ENCODE measurements around the gene PDXP. TPM values are rescaled to one million over a fixed set of nuclear protein-coding genes. Genes with fewer than 3 reads are reported as not detected.

The PDXP gene
- total RNA-seq, 1 donor from 2014 or later: 41.9 TPM

DNA sequence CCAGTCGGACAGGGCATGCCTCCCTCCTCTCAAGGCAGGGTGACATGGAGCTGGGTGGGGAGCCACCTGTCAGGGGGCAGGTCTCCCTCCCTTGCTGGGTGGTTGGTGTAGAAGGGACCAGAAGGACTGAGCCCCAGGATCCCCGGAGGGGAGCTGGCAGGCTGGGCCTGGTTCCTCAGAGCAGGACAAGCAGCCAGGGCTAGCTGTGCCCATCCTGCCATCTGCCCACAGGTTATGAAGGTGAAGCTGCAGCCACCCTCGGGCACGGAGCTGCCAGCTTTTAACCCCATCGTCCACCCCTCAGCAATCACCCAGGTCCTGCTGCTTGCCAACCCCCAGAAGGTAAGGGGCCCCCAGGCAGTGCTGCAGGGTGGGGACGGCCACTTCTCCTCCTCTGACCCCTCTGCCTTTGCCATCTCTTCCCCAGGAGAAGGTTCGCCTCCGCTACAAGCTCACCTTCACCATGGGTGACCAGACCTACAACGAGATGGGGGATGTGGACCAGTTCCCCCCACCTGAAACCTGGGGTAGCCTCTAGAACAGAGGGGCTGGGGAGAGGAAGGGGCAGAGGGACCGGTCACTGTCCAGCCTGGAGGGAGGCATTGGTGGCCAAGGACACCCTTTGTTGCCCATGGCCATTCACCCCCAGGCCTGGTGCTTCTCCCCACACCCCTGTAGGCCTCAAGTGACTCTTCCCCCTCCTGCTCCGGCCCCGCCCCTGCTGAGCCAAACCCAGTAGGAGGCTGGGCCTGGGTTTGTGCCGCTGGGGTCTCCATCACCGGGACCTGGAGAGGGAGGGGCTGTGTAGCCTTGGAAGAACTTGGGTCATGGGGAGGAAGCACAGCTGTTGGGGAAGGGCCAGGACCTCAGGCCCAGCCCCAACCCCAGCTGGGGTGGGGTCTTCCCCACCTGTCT lies 26.1 kb upstream of the PDXP start:
- Mint-ChIP-seq H3K36me3 (ENCODE audit: low read depth) (peaks cover 8% of the 10 kb centered on the region), H3K27me3 (ENCODE audit: low read depth) (no peaks in the 10 kb centered on the region), H3K27ac (peak overlapping the region; percentile 89), H3K4me1 (ENCODE audit: low read depth) (peaks cover 34% of the 10 kb centered on the region), H3K4me3 (ENCODE audit: low read depth) (no peak overlapping the region), H3K9me3 (no peaks in the 10 kb centered on the region)
- intact Hi-C loops (cut with micrococcal nuclease): no loop called here
- DNase-seq (ENCODE audit: low spot score): no peak

DNA sequence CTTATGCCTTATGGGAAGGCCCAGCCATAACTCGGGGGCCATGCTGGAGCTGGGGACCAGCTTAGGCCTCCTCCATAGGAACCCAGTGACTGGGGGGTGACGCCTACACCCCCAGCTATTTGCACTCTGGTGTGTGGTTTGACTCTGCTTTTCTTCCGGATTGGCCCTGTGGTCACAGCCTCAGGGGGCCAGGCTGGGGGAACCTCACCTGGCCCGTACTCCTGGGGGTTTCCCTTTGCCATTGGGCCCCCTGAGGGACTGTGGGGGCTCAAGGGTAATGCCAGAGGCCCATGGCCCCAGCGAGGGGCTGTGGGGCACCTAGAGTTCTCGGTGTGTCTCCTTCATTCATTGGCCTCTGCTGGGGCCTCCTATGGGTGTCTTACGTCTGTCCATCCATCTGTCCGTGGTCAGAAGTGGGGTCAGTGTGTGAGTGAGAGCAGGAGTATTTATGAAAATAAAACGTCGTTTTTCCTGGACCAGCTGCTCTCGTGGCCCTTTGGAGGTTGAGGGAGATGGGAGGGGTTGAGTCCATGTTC lies 25.4 kb upstream of the PDXP start:
- intact Hi-C loops (cut with micrococcal nuclease): no loop called here
- Mint-ChIP-seq H3K27me3 (ENCODE audit: low read depth) (no peaks in the 10 kb centered on the region), H3K4me3 (ENCODE audit: low read depth) (peak overlapping the region; percentile 49), H3K27ac (peak overlapping the region; percentile 89), H3K4me1 (ENCODE audit: low read depth) (peaks cover 39% of the 10 kb centered on the region), H3K9me3 (no peaks in the 10 kb centered on the region), H3K36me3 (ENCODE audit: low read depth) (peaks cover 8% of the 10 kb centered on the region)
- DNase-seq (ENCODE audit: low spot score): no peak

DNA sequence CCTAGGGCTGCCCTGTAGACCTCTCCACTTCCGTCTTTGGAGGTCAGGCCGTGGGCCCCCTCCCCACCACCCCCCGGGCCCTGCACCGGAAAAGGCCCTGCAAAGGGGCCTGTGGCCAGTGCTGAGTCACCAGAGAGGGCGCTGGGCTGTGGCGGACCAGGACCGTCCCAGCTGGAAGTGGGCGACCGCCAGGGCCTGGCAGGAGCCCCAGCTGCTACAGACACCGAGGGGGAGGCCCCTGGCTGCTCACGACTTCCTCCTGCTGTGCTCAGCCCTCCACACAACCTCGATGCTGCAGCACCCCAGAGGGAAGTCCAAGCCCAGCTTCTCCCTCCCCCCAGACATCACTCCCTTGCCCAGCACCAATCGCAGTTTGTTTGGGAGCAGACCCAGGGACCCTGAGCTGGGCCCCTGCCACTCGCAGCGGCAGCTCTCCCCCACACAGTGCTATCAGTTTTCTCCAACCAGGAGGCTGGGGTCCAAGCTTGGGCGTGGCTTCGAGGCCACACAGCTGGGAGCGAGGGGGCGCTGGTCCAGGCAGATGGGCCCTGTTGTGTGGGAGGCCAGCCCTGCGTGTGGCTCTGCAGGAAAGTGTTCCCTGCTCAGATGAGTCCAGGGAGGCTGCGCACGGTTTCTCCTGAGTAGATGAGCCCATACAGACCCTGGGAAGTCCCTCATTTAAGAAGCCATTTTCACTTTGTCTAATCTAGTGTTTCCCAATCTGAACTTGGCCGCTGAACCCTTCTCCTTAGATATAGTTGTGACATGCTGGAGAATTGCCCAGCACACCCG lies 24.7 kb upstream of the PDXP start:
- peak overlapping the region; percentile 89 for H3K27ac Mint-ChIP-seq
- H3K9me3 Mint-ChIP-seq: no peaks in the 10 kb centered on the region
- H3K4me3 Mint-ChIP-seq (ENCODE audit: low read depth): peak overlapping the region; percentile 66
- peaks cover 8% of the 10 kb centered on the region for H3K36me3 Mint-ChIP-seq (ENCODE audit: low read depth)
- H3K4me1 Mint-ChIP-seq (ENCODE audit: low read depth): peaks cover 46% of the 10 kb centered on the region
- intact Hi-C loops (cut with micrococcal nuclease): no loop called here
- no peak for DNase-seq (ENCODE audit: low spot score)
- no peaks in the 10 kb centered on the region for H3K27me3 Mint-ChIP-seq (ENCODE audit: low read depth)

DNA sequence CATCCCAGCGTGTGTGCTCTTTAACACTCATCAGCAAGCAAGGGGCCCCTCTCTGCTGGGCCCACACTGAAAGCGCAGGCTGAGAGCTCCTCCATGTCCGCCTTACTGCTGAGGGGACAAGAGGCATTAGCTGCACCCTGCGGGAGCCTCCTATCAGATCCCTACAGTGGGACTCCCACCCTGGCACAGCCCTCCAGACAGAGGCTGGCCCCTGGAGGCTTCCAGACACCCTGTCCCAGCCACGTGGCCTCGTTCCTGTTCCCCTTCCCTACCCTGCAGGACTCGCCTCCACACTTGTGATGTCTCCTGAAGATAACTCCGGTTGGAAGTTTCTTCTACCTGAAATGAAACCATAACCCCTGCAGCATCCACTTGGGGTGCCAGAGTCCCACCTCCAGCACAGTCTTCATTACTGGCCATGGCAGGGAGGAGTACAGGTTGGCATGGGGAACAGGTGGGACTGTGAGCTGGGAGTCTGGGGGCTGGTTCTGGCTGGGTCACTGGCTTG lies 24.1 kb upstream of the PDXP start:
- H3K27ac Mint-ChIP-seq: peak overlapping the region; percentile 89
- intact Hi-C loops (cut with micrococcal nuclease): no loop called here
- peak overlapping the region; percentile 66 for H3K4me3 Mint-ChIP-seq (ENCODE audit: low read depth)
- no peaks in the 10 kb centered on the region for H3K27me3 Mint-ChIP-seq (ENCODE audit: low read depth)
- peaks cover 8% of the 10 kb centered on the region for H3K36me3 Mint-ChIP-seq (ENCODE audit: low read depth)
- H3K9me3 Mint-ChIP-seq: no peaks in the 10 kb centered on the region
- no peak for DNase-seq (ENCODE audit: low spot score)
- H3K4me1 Mint-ChIP-seq (ENCODE audit: low read depth): peaks cover 47% of the 10 kb centered on the region

DNA sequence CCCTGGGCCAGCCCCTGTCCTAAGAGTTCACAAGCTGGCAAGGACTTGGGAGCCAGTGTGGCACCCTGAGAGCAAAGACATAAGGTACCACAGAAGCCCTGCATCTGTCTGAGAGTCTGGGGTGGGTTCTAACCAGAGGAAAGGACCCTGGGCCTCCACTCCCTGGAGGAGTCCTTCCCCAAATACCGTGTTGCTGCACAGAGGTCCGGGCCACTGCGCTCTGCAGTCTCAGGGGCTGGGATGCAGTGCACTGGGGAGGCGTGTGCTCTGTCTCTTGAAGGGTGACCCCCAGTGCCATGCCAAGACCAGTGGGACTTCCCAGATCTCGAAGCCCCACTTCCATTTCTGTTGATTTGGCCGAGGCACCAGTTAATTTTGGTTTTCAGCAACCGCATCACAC lies 23.4 kb upstream of the PDXP start:
- H3K27me3 Mint-ChIP-seq (ENCODE audit: low read depth): no peaks in the 10 kb centered on the region
- H3K4me1 Mint-ChIP-seq (ENCODE audit: low read depth): peaks cover 47% of the 10 kb centered on the region
- intact Hi-C loops (cut with micrococcal nuclease): no loop called here
- peaks cover 9% of the 10 kb centered on the region for H3K36me3 Mint-ChIP-seq (ENCODE audit: low read depth)
- DNase-seq (ENCODE audit: low spot score): no peak
- no peaks in the 10 kb centered on the region for H3K9me3 Mint-ChIP-seq
- peak overlapping the region; percentile 89 for H3K27ac Mint-ChIP-seq
- no peak overlapping the region for H3K4me3 Mint-ChIP-seq (ENCODE audit: low read depth)

DNA sequence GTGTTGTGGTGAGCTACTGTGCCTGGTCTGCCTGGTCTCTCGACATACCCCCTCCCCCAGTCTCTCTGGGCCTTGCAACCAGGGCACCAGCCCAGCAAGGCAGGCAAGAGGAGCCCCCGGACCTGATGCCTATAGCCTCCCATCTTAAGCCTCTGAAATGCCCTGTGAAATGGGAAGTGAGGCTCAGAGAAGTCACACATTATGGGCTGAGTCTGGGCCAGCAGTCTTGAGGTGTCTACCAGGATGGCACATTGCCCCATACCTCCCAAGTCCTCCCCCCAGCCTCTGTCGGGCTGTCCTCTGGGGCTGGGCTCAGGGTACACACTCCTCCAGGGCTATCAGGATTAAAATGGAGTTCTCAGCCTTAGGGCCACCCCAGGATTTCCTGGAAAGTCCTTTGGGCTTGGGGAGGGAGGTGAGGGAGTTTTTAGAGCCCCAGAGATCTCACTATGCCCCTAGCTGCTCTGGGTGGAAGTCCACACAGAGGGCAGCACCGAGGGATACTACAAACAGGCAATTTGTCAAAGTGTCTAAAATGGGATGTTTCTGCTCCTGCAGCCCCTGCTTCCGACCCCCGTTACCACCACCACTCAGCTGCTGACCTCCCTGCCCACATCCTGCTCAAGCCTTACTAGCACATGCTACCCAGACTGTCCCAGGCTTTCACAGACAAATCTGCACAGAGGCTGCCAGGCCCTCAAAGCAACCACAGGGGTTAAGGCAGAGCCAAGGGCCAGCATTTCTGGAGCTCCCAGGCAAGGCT lies 22.2 kb upstream of the PDXP start:
- Mint-ChIP-seq H3K36me3 (ENCODE audit: low read depth) (peaks cover 11% of the 10 kb centered on the region), H3K27ac (peak overlapping the region; percentile 67), H3K4me1 (ENCODE audit: low read depth) (peaks cover 48% of the 10 kb centered on the region), H3K27me3 (ENCODE audit: low read depth) (no peaks in the 10 kb centered on the region), H3K4me3 (ENCODE audit: low read depth) (no peak overlapping the region), H3K9me3 (no peaks in the 10 kb centered on the region)
- intact Hi-C loops (cut with micrococcal nuclease): no loop called here
- DNase-seq (ENCODE audit: low spot score): no peak

DNA sequence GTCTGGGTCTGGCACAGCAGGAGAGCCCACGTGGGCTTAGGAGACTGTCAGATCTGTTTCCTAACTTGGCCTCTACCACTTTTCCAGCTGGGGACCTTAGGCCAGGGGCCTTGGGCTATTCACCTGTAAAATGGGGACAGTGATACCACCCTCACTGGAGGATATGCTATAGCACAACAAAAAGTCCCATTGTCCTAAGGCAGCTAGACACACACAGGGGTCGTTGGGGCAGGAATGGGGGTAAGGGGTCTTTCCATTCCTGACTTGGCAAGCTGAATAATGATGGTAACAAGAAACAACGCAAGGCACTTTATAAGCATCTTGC lies 21.6 kb upstream of the PDXP start:
- Mint-ChIP-seq H3K27ac (peak overlapping the region; percentile 67), H3K4me1 (ENCODE audit: low read depth) (peaks cover 52% of the 10 kb centered on the region), H3K36me3 (ENCODE audit: low read depth) (peaks cover 16% of the 10 kb centered on the region), H3K4me3 (ENCODE audit: low read depth) (no peak overlapping the region), H3K27me3 (ENCODE audit: low read depth) (no peaks in the 10 kb centered on the region), H3K9me3 (no peaks in the 10 kb centered on the region)
- intact Hi-C loops (cut with micrococcal nuclease): no loop called here
- DNase-seq (ENCODE audit: low spot score): no peak

DNA sequence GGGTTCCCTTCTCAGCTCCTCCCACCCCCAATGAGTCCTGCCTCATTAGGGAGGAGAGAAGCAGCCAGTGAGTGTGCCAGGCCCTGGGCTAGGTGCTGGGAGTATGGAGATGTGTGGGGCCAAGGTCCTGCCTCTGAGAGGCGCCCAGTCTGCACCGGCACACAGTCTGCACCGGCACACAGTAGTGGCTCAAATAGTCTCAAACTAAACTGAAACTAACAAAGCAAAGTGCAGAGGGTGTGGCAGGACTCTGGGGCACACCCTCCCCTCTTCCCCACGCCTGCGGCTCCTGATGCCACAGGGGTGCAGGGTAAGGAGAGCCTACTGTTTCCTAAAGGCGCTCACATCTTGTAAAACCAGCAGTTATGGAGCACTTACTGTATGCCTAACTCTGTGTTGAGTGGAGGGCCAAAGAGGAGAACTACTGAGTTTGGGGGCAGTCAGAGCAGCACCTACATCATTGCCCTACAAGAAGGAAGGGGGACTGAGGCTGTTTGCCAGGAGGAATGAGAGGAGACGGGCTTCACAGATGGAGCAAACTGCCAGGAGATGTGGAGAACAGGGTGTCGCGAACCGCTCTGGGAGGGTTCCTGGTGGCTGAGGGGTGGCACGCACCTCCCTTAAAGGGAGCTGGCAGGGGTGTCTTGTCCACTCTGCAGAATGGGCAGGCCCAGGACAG lies 20.0 kb upstream of the PDXP start:
- intact Hi-C loops (cut with micrococcal nuclease): loop anchor here (1.0 to 2.0 kb wide), 4 partner anchors 15 to 39 kb away; partner anchors contain the start of gene PDXP
- Mint-ChIP-seq H3K36me3 (ENCODE audit: low read depth) (peaks cover 22% of the 10 kb centered on the region), H3K9me3 (no peaks in the 10 kb centered on the region), H3K4me1 (ENCODE audit: low read depth) (peaks cover 51% of the 10 kb centered on the region), H3K27ac (peak overlapping the region; percentile 85), H3K4me3 (ENCODE audit: low read depth) (peak overlapping the region; percentile 100), H3K27me3 (ENCODE audit: low read depth) (no peaks in the 10 kb centered on the region)
- DNase-seq (ENCODE audit: low spot score): peak; percentile 45

DNA sequence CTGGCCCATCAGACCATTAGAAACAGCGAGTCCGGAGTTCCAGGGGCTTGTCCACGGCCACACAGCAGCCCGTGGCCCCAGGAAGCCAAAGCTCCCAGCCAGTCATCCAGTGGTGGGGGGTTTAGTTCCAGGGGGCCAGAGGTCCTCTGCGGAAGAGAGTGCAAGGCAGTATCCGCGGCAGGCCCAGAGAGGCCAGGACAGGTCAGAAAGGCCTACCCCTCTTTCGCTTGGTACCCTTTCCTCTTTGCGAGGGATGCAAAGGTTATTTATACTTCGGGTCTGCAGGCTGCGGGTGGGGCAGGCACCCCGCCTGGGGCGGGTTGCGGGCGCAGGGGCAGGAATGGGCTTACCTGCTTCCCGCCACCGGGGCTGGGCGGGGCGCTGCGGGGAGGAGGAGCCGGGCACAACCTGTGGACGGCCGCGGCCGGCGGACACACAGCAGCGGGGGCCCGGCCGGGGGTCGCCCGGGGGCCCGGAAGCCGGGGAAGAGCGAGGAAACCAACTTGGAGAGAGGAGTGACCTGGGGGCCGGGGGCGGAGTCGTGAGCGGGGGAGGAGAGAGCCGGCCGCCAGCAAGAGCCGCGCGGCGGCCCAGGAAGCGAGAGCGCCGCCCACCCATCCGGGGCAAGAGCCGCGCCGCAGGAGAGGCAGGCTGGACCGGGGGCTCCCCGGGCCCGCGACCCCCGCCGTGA lies 19.3 kb upstream of the PDXP start, which contains the start of gene SH3BP1:
SH3BP1 (plus strand) TSS at position 600 of the 691 bp plus-strand sequence. CDS start 119 bp downstream, outside the sequence.
- Mint-ChIP-seq H3K9me3 (no peaks in the 10 kb centered on the region), H3K4me1 (ENCODE audit: low read depth) (peaks cover 48% of the 10 kb centered on the region), H3K4me3 (ENCODE audit: low read depth) (peak within 1 kb of the TSS; percentile 100), H3K27ac (peak within 1 kb of the TSS; percentile 99), H3K36me3 (ENCODE audit: low read depth) (peaks cover 27% of the 10 kb centered on the region), H3K27me3 (ENCODE audit: low read depth) (no peaks in the 10 kb centered on the region)
- intact Hi-C loops (cut with micrococcal nuclease): loop anchor here (1.0 to 2.0 kb wide), 2 partner anchors 20 to 38 kb away; partner anchors contain the start of gene PDXP
- peak; percentile 55 for DNase-seq (ENCODE audit: low spot score)

DNA sequence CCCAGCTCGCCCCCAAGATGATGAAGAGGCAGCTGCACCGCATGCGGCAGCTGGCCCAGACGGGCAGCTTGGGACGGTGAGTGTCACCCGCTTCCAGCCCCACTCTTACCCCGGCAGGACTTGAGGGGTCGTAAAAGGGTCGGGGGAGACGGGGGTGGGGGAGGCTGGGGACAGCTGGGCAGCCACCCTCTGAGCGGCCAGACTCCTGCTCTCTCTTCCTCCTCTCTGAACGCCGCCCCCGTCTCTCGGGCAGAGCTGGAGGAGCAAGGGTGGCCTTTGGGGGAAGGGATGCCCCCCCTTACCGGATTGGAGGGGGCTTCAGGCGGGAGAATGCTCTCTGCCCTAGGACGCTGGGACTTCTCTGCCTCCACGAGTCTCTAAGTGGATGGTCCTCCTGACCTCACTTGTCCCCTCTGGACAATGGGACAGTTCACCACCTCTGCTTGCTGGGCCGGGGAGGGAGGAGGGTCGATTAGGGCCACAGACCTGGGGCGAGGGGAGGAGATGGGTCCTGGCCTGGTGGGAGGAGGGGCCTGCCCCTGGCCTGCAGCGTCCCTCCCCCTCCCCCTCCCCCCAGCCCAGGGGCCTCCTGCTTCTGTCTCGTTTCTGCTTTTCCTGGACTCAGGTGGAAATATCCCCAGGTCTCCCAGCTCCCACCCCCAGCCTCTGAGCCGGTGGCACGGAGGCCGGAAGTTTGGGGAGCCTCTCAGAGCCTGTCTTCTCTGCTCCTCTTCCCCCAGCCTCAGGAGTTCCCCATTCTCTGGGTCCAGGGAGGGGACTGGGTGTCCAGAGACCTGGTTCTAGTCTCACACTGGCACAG lies 18.5 kb upstream of the PDXP start:
- Mint-ChIP-seq H3K9me3 (no peaks in the 10 kb centered on the region), H3K27ac (peak overlapping the region; percentile 99)

More for the DNA sequence above, 18.5 kb upstream of the PDXP start:
- no peaks in the 10 kb centered on the region for H3K27me3 Mint-ChIP-seq (ENCODE audit: low read depth)
- peak overlapping the region; percentile 100 for H3K4me3 Mint-ChIP-seq (ENCODE audit: low read depth)
- H3K36me3 Mint-ChIP-seq (ENCODE audit: low read depth): peaks cover 30% of the 10 kb centered on the region
- no peak for DNase-seq (ENCODE audit: low spot score)
- peaks cover 40% of the 10 kb centered on the region for H3K4me1 Mint-ChIP-seq (ENCODE audit: low read depth)
- intact Hi-C loops (cut with micrococcal nuclease): loop anchor here (1.0 to 2.0 kb wide), 2 partner anchors 19 to 37 kb away; partner anchors contain the start of gene PDXP
